HepG2 (cell line): Measurements from ENCODE around the gene HMGB3. TPM values are rescaled to one million over a fixed set of nuclear protein-coding genes. Genes with fewer than 3 reads are reported as not detected.
A peak's percentile ranks its signal among the peaks of the same experiment; 100 is the strongest.

Experiments
- CSRNP1 ChIP-seq: sonication (generic); formaldehyde crosslinking; IDR thresholded peaks from 2 replicates; pipeline ENCODE4 v1.8.1; 2023; ENCODE audit warnings: mild to moderate bottlenecking, missing genetic modification reagents
- E2F2 ChIP-seq: sonication (generic); formaldehyde crosslinking; IDR thresholded peaks from 2 replicates; pipeline ENCODE4 v1.4.0; 2020; ENCODE audit warnings: missing genetic modification reagents, borderline replicate concordance
- FOXA3 ChIP-seq: IDR thresholded peaks from 2 replicates; pipeline ENCODE4 v1.6.1; 2016; ENCODE audit warnings: missing genetic modification reagents, missing compliant biosample characterization
- HOXD1 ChIP-seq: sonication (generic); formaldehyde crosslinking; IDR thresholded peaks from 2 replicates; pipeline ENCODE4 v1.5.0; 2020; ENCODE audit warnings: missing genetic modification reagents
- MATR3 ChIP-seq: sonication (generic); formaldehyde crosslinking; IDR thresholded peaks from 2 replicates; pipeline ENCODE4 v1.4.0; 2020; ENCODE audit warnings: missing genetic modification reagents
- SP4 ChIP-seq: sonication (generic); formaldehyde crosslinking; IDR thresholded peaks from 2 replicates; pipeline ENCODE4 v1.8.1; 2023; ENCODE audit warnings: mild to moderate bottlenecking, missing genetic modification reagents
- TEF ChIP-seq: sonication (generic); formaldehyde crosslinking; IDR thresholded peaks from 2 replicates; pipeline ENCODE4 v1.5.0; 2020; ENCODE audit warnings: missing genetic modification reagents
- ZMYM2 ChIP-seq: sonication (generic); formaldehyde crosslinking; IDR thresholded peaks from 2 replicates; pipeline ENCODE4 v1.8.0; 2022; ENCODE audit warnings: mild to moderate bottlenecking, missing genetic modification reagents
- ZMYM4 ChIP-seq: sonication (generic); formaldehyde crosslinking; IDR thresholded peaks from 2 replicates; pipeline ENCODE4 v1.8.1; 2023; ENCODE audit warnings: mild to moderate bottlenecking, missing genetic modification reagents
- ZNF138 ChIP-seq: sonication (generic); formaldehyde crosslinking; IDR thresholded peaks from 2 replicates; pipeline ENCODE4 v1.5.0; 2020; ENCODE audit warnings: mild to moderate bottlenecking, low read depth, missing genetic modification reagents
- ZNF280D ChIP-seq: sonication (generic); formaldehyde crosslinking; IDR thresholded peaks from 2 replicates; pipeline ENCODE4 v1.5.1; 2020; ENCODE audit warnings: mild to moderate bottlenecking, missing genetic modification reagents
- ZNF382 ChIP-seq: sonication (generic); formaldehyde crosslinking; IDR thresholded peaks from 2 replicates; pipeline ENCODE4 v1.5.0; 2020; ENCODE audit warnings: missing genetic modification reagents, mild to moderate bottlenecking, borderline replicate concordance
- ZNF674 ChIP-seq: sonication (generic); formaldehyde crosslinking; IDR thresholded peaks from 2 replicates; pipeline ENCODE4 v1.5.0; 2020; ENCODE audit warnings: low read depth, mild to moderate bottlenecking, missing genetic modification reagents
- ZNF687 ChIP-seq: sonication (generic); formaldehyde crosslinking; IDR thresholded peaks from 2 replicates; pipeline ENCODE4 v1.5.1; 2020; ENCODE audit warnings: mild to moderate bottlenecking, missing genetic modification reagents, moderate library complexity
- ZNF747 ChIP-seq: sonication (generic); formaldehyde crosslinking; IDR thresholded peaks from 2 replicates; pipeline ENCODE4 v1.8.1; 2023; ENCODE audit warnings: missing genetic modification reagents, mild to moderate bottlenecking, borderline replicate concordance
- ZSCAN5A ChIP-seq: sonication (generic); formaldehyde crosslinking; IDR thresholded peaks from 2 replicates; pipeline ENCODE4 v1.8.0; 2022; ENCODE audit warnings: mild to moderate bottlenecking, missing genetic modification reagents, borderline replicate concordance
- polyA plus RNA-seq, 8 experiments: library from polyadenylated mRNA; depleted of rRNA in 3 of 8; stranded (reverse) in 7 of 8; unstranded in 1 of 8; fragments of >200 nt; fragmentation: Illumina TruSeq in 4 of 8; extraction: Trizol in 4 of 8; gene quantifications; 2 replicates each; pipeline versions ENCODE4 v1.2.1 to v1.2.3, GENCODE V29; 2011 to 2016; ENCODE audit warnings: low read depth in 4 of 8, missing spikeins in 1 of 8, mixed read lengths in 1 of 8; ENCODE audit not compliant: insufficient read depth in 1 of 8
- total RNA-seq, 5 experiments: library from RNA; depleted of rRNA; stranded (reverse); fragments of >200 nt; fragmentation: Illumina TruSeq; extraction: Trizol; gene quantifications; 2 replicates each; pipeline ENCODE4 v1.2.3, GENCODE V29; 2016; ENCODE audit warnings: low read depth in 1 of 5

HMGB3 gene
- total and polyA plus RNA-seq, 2 of the 13 experiments (the other 11 are each of a cell fraction or from before 2014, with no cell fraction given) = 8.5 to 87.1 TPM

- TF ChIP-seq ZSCAN5A (peak; percentile 61; the same call in 1 of the 2 replicates), ZNF382 (CRISPR knock-in tag) (no peak), ZNF747 (CRISPR knock-in tag) (no peak), ZNF280D (no peak), ZNF138 (CRISPR knock-in tag) (no peak), FOXA3 (CRISPR knock-in tag) (no peak), ZNF674 (CRISPR knock-in tag) (no peak), E2F2 (CRISPR knock-in tag) (no peak), TEF (CRISPR knock-in tag) (no peak), HOXD1 (CRISPR knock-in tag) (no peak), ZMYM2 (CRISPR knock-in tag) (no peak), SP4 (peak; percentile 32; the same call in 1 of the 2 replicates), CSRNP1 (CRISPR knock-in tag) (0 out of 2 replicates have a peak, but pooled peaks have one; percentile 54), MATR3 (CRISPR knock-in tag) (no peak), ZMYM4 (CRISPR knock-in tag) (peak; percentile 49; the same call in 1 of the 2 replicates), ZNF687 (CRISPR knock-in tag) (peak; percentile 75)
These were observed at the start of gene HMGB3 (continued) for GRCh38 chrX:150982788-150983520.
